SU-DHL-6 (cell line): ENCODE data around the gene RNF223.

Source experiments
- H2AFZ ChIP-seq: fragments of 200-600 bp; sonication (generic); 2 replicates; pipeline ENCODE4 v1.6.1; 2014; ENCODE audit warnings: low read depth, mild to moderate bottlenecking, moderate library complexity, mixed read lengths, antibody characterized with exemption, low read length; ENCODE audit not compliant: severe bottlenecking
- H3F3A ChIP-seq: fragments of 200-600 bp; shearing (Covaris generic); 2 replicates; pipeline ENCODE4 v1.6.0; 2016; ENCODE audit warnings: antibody characterized with exemption, mild to moderate bottlenecking; ENCODE audit not compliant: insufficient read depth
- H3K27ac ChIP-seq: fragments of 200-600 bp; sonication (generic); 2 replicates; pipeline ENCODE4 v1.5.1; 2016; ENCODE audit warnings: low read depth, mild to moderate bottlenecking, low read length, moderate library complexity, mixed read lengths
- H3K27me3 ChIP-seq: fragments of 200-600 bp; sonication (generic), shearing (Covaris generic); 2 replicates; pipeline ENCODE4 v1.6.0; 2014; ENCODE audit warnings: mild to moderate bottlenecking, low read length
- H3K36me3 ChIP-seq: fragments of 200-600 bp; sonication (generic); 2 replicates; pipeline ENCODE4 v1.6.1; 2014; ENCODE audit warnings: mild to moderate bottlenecking, low read length, mixed read lengths
- H3K4me2 ChIP-seq: fragments of 300-600, 200-600 bp; shearing (Covaris generic), sonication (generic); 2 replicates; pipeline ENCODE4 v1.6.0; 2014; ENCODE audit warnings: low read length, low read depth, mild to moderate bottlenecking; ENCODE audit not compliant: poor library complexity, severe bottlenecking
- H3K4me3 ChIP-seq: fragments of 200-600 bp; sonication (generic); 2 replicates; pipeline ENCODE4 v1.5.1; 2014; ENCODE audit warnings: antibody characterized with exemption, low read length, mild to moderate bottlenecking, mixed read lengths; ENCODE audit not compliant: insufficient read depth, poor library complexity, severe bottlenecking
- H3K79me2 ChIP-seq: fragments of 200-600 bp; sonication (generic); 2 replicates; pipeline ENCODE4 v1.6.1; 2014; ENCODE audit warnings: mild to moderate bottlenecking, low read length, moderate library complexity; ENCODE audit not compliant: insufficient read depth
- H3K9ac ChIP-seq: fragments of 200-600 bp; sonication (generic); 2 replicates; pipeline ENCODE4 v1.7.0; 2014; ENCODE audit warnings: mild to moderate bottlenecking, low read length
- H3K9me2 ChIP-seq: fragments of 200-600 bp; sonication (generic); replicated peaks from 2 replicates; pipeline ENCODE4 v1.6.1; 2014; ENCODE audit warnings: low read length; ENCODE audit not compliant: insufficient read depth
- H3K9me3 ChIP-seq: fragments of 200-600 bp; sonication (generic); 2 replicates; pipeline ENCODE4 v1.6.1; 2014; ENCODE audit warnings: low read length, mixed read lengths; ENCODE audit not compliant: insufficient read depth
- H4K20me1 ChIP-seq: fragments of 200-600 bp; sonication (generic); 2 replicates; pipeline ENCODE4 v1.6.1; 2014; ENCODE audit warnings: low read depth, mild to moderate bottlenecking, antibody characterized with exemption, low read length, moderate library complexity, mixed read lengths
- CTCF ChIP-seq: fragments of 200-600 bp; sonication (generic); IDR thresholded peaks from one replicate; pipeline ENCODE4 v1.5.1; 2017; ENCODE audit warnings: antibody characterized with exemption, mild to moderate bottlenecking, low read length, moderate library complexity; ENCODE audit not compliant: insufficient read depth, poor library complexity, severe bottlenecking
- EZH2phosphoT487 ChIP-seq: fragments of 200-600 bp; sonication (generic), shearing (Covaris generic); conservative IDR thresholded peaks from 2 replicates; pipeline ENCODE4 v1.6.1; 2018; ENCODE audit warnings: mild to moderate bottlenecking, antibody characterized with exemption, low read length, moderate library complexity, mixed read lengths

RNF223 gene

GRCh38 chr1:1117469-1117831 lies 43.3 kb upstream of the RNF223 start:
- Histone ChIP-seq H3K9me2 (no peaks in the 10 kb centered on the region), H4K20me1 (no peaks in the 10 kb centered on the region), H3K9me3 (no peaks in the 10 kb centered on the region), H3K27ac (no peak overlapping the region), H3K4me3 (no peak overlapping the region), H2AFZ (no peak overlapping the region), H3K36me3 (no peaks in the 10 kb centered on the region), H3F3A (no peaks in the 10 kb centered on the region), H3K27me3 (no peaks in the 10 kb centered on the region), H3K9ac (no peak overlapping the region), H3K4me2 (no peak overlapping the region), H3K79me2 (peaks cover 3% of the 10 kb centered on the region; the same call in 1 of the 2 replicates)
- TF ChIP-seq EZH2phosphoT487, result no peak
- no peak for TF ChIP-seq CTCF

- H3K4me3 ChIP-seq, result peak overlapping the region; percentile 56
- H2AFZ ChIP-seq, result peak overlapping the region; percentile 43
- H3K9me2 ChIP-seq, result no peaks in the 10 kb centered on the region
- H3K27ac ChIP-seq, result no peak overlapping the region
- peak overlapping the region; percentile 62 for H3K4me2 ChIP-seq
- H3K27me3 ChIP-seq, result no peaks in the 10 kb centered on the region
- no peaks in the 10 kb centered on the region for H3K36me3 ChIP-seq
- H3K9ac ChIP-seq, result peak overlapping the region; percentile 38
- no peaks in the 10 kb centered on the region for H3K9me3 ChIP-seq
- H3F3A ChIP-seq, result no peaks in the 10 kb centered on the region
- H4K20me1 ChIP-seq, result no peaks in the 10 kb centered on the region
- TF ChIP-seq CTCF (no peak), EZH2phosphoT487 (no peak)
- H3K79me2 ChIP-seq, result peaks cover 3% of the 10 kb centered on the region; the same call in 1 of the 2 replicates
Measured at GRCh38 chr1:1116701-1117468, 42.8 kb upstream of the RNF223 start.

GRCh38 chr1:1115786-1116700 lies 41.9 kb upstream of the RNF223 start, which contains the start of gene C1orf159:
Gene C1orf159 (minus strand): TSS chr1:1116089. CDS start chr1:1091543, 24,546 bp downstream.
- Histone ChIP-seq H3K9me2 (no peaks in the 10 kb centered on the region), H4K20me1 (no peaks in the 10 kb centered on the region), H3K4me3 (peak within 1 kb of the TSS; percentile 82), H3K9me3 (no peaks in the 10 kb centered on the region), H3K4me2 (peak within 1 kb of the TSS; percentile 62), H3F3A (no peaks in the 10 kb centered on the region), H3K27ac (no peak within 1 kb of the TSS), H3K79me2 (peaks cover 3% of the 10 kb centered on the region; the same call in 1 of the 2 replicates), H3K27me3 (no peaks in the 10 kb centered on the region), H2AFZ (peak within 1 kb of the TSS; percentile 68), H3K9ac (peak within 1 kb of the TSS; percentile 69), H3K36me3 (no peaks in the 10 kb centered on the region)
- no peak for TF ChIP-seq CTCF
- TF ChIP-seq EZH2phosphoT487, result no peak
